Measurements from ENCODE around the gene TRAPPC2L. TPM values are rescaled to one million over a fixed set of nuclear protein-coding genes. Genes with fewer than 3 reads are reported as not detected.

The TRAPPC2L gene
- polyA plus RNA-seq (ENCODE audit: insufficient read length), result 73.7 TPM
- long read RNA-seq, donor 1, transcript TRAPPC2L-201 (5 exons, 2,215 nt), result major isoform, 17 of 64 reads
- long read RNA-seq, donor 1, partial matches to known transcripts, result 7 of 64 reads
- long read RNA-seq, donor 1, other reads (novel, unspliced or antisense), result 33 of 64 reads
- long read RNA-seq, donor 2, transcript TRAPPC2L-201 (5 exons, 2,215 nt), result major isoform, 15 of 58 reads
- long read RNA-seq, donor 2, partial matches to known transcripts, result 0 of 58 reads
- long read RNA-seq, donor 2, other reads (novel, unspliced or antisense), result 34 of 58 reads
- long read RNA-seq, donor 3, transcript TRAPPC2L-201 (5 exons, 2,215 nt), result major isoform, 15 of 51 reads
- long read RNA-seq, donor 3, partial matches to known transcripts, result 0 of 51 reads
- long read RNA-seq, donor 3, other reads (novel, unspliced or antisense), result 31 of 51 reads
- long read RNA-seq, donor 4, transcript TRAPPC2L-201 (5 exons, 2,215 nt), result major isoform, 6 of 17 reads
- long read RNA-seq, donor 4, partial matches to known transcripts, result 0 of 17 reads
- long read RNA-seq, donor 4, other reads (novel, unspliced or antisense), result 6 of 17 reads
- long read RNA-seq, donor 5, transcript TRAPPC2L-201 (5 exons, 2,215 nt), result major isoform, 45 of 162 reads
- long read RNA-seq, donor 5, partial matches to known transcripts, result 12 of 162 reads
- long read RNA-seq, donor 5, other reads (novel, unspliced or antisense), result 93 of 162 reads
- long read RNA-seq, donor 6, transcript TRAPPC2L-208 (2 exons, 980 nt), result minor isoform, 5 of 76 reads
- long read RNA-seq, donor 6, transcript TRAPPC2L-201 (5 exons, 2,215 nt), result major isoform, 25 of 76 reads
- long read RNA-seq, donor 6, partial matches to known transcripts, result 0 of 76 reads
- long read RNA-seq, donor 6, other reads (novel, unspliced or antisense), result 36 of 76 reads
- long read RNA-seq, donor 7, transcript TRAPPC2L-201 (5 exons, 2,215 nt), result major isoform, 15 of 61 reads
- long read RNA-seq, donor 7, partial matches to known transcripts, result 5 of 61 reads
- long read RNA-seq, donor 7, other reads (novel, unspliced or antisense), result 37 of 61 reads
- long read RNA-seq, donor 8, transcript TRAPPC2L-201 (5 exons, 2,215 nt), result major isoform, 10 of 21 reads
- long read RNA-seq, donor 8, partial matches to known transcripts, result 0 of 21 reads
- long read RNA-seq, donor 8, other reads (novel, unspliced or antisense), result 10 of 21 reads

- peak; percentile 93 for DNase-seq
Observed at GRCh38 chr16:88856828-88857727, at the start of gene TRAPPC2L, which contains the start of gene GALNS. TSS of gene TRAPPC2L (plus strand) at chr16:88857127. CDS start at chr16:88857151, 24 bp downstream. TSS of gene GALNS (minus strand) at chr16:88856947. CDS start at chr16:88856877, 70 bp downstream.

- DNase-seq, result no peak
Observed at GRCh38 chr16:88807142-88807625, 49.7 kb upstream of the TRAPPC2L start.

DNA sequence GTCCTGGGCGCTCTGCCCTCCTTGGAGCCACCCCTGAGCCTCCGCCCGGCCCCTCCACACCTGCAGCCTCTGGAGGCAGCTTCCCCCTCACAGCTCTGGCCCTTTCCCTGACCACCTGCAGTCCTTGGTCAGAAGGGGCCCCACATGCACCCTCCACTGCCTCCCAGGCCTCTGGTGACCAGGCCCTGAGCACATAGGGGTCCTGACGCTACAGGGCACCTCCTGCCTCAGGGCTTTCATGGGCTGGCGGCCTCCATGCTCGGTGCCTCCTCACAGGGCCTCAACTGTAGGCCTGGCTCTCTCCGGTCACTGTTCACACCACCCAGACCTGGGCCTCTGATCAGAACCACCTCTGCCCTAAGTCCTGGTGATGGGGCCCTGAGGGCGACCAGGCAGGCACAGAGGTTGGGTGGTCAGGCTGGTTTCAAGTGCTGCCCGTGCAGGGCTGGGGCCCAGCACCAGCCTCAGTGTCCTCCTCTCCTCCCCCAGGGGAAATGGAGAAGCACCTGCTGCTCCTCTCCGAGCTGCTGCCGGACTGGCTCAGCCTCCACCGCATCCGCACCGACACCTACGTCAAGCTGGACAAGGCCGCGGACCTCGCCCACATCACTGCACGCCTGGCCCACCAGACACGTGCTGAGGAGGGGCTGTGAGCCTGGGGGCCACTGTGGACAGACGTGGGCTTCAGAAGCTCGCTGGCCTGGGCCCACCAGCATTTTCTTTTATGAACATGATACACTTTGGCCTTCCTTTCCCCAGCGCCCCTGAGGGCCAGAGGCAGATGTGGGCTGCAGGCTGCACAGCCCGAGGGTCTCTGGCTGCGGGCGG, 49.1 kb upstream of the TRAPPC2L start:
- DNase-seq, result no peak

DNA sequence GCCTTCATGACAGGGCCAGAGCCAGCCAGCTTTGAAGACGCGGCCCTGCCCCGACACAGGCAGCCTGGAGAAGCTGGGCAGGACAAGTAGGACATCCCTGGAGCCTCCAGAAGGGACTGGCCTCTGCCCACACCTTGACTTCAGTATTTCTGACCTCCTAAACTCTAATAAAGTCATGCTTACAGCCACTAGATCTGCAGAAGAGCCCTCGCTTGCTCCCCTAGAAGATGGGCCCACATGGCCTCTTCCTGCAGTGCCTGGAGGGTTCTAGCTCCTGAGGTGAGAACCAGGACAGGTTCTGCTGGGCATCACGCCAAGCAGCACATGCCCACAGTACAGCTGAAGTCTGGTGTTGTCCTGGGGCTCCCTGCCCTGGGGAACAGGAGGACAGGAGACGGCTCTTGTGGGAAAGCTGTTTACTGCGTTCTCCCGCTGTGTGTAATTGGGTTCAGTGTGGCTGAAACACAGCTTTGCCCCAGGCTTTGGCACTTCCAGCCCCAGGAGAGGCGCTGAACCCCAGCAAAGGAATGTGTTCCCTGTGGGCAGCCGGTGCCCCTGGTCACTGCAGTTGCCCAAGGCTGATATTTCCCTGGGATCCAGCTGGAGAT, 47.8 kb upstream of the TRAPPC2L start:
- DNase-seq, result no peak

DNA sequence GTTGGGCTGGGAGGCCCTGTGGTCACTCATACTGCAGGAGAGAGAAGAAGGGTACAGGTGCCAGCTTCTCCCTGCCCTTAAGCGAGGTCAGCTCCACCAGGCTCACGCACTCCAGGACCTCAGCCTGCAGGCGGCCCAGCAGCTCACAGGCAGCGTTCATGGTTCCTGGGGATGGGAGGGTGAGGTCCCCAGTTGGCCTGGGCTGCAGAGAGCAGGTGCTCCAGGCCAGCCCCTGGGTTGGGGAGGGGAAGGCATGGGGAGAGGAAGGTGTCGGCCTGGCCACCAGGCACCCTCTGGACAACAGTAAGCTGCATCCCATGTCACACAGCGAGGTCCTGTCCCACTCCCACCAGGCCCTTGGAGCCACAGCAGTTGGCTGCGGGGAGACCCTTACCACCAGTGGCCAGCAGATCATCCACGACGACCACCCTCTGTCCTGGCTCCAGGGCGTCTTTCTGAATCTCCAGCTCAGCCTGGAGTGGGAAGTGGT, 47.2 kb upstream of the TRAPPC2L start:
- DNase-seq, result no peak

GRCh38 chr16:88810166-88810911, 46.6 kb upstream of the TRAPPC2L start:
- DNase-seq, result no peak

DNA sequence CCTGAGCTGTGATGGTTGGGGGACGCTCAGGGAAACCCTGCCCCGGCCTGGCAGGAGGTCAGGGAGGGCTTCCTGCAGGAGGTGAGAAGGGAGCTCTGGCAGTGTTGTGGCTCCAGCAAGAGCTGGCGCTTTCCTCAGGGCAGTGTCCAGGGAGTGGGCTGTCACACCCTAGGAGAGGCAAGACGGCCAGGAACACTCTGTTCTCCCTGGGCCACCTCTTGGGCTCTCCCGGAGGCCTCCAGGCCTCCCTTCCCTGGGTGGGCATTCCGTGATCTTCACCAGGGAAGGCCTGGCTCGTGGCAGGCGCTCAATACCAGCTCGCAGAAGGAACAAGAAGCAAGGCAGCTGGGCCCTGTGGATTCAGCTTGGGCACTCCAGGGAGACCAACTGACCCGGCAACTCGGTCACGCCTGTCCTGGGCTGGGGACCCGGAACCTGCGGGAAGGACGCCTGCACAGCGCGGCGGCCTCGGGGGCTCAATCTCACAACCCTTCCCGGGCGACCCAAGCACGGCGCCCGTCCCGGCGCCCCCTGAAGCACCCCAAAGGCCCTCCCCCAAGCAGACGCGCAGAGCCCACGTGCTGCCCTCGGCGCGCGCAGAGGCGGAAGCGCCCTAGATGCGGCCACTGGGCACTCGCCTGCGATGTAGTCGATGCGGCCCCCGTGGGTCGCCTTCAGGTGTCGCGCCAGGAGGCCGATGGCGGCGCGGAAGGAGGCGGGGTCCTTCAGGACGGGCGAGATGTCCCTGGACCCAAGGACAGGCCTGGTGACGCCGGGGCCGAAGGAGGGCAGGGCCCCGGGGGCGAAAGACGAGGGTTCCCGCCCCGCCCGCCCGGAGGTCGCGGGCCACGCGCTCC, 45.8 kb upstream of the TRAPPC2L start:
- DNase-seq, result peak; percentile 75

DNA sequence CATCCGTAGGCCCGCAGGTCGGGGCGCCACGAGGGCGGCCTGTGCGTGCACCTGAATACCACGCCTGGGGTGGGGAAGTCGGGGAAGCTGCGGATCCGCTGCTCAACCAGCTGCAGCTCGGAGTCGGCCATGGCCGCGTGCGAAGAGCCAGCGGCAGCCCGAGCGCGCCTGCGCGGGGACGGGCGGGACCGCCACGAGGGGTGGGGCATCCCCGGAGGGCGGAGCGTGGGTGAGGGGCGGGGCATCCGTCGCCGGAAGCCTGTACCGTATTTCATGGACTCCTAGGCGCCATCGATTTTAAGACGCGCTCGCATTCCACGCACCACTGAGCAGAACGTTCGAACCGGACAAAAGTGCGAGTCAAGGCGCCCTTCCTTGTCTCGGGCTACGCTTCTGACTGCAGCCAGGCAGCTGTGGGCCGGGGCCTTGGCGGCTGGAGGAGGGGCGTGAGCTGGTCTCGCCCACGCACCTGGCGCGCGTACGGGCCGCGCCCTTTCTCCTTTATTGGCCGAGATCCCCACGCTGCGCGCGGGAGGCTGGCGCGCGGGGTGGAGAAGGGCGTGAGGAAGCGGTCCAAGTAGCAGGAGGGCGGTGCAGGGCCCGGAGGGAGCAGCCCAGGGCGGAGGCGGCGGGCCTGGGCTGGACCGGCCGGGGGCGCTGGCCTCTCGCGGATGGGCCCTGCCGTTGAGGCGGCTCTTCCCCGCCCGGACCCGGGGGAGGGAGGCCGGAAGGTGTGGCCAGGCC, 45.0 kb upstream of the TRAPPC2L start, which contains the start of gene APRT:
Gene APRT (minus strand): TSS at position 160 of the 744 bp plus-strand sequence. CDS start 29 bp downstream, at position 131.
- peak; percentile 91 for DNase-seq

- no peak for DNase-seq
Observed at GRCh38 chr16:88812513-88813268, 44.2 kb upstream of the TRAPPC2L start.

DNA sequence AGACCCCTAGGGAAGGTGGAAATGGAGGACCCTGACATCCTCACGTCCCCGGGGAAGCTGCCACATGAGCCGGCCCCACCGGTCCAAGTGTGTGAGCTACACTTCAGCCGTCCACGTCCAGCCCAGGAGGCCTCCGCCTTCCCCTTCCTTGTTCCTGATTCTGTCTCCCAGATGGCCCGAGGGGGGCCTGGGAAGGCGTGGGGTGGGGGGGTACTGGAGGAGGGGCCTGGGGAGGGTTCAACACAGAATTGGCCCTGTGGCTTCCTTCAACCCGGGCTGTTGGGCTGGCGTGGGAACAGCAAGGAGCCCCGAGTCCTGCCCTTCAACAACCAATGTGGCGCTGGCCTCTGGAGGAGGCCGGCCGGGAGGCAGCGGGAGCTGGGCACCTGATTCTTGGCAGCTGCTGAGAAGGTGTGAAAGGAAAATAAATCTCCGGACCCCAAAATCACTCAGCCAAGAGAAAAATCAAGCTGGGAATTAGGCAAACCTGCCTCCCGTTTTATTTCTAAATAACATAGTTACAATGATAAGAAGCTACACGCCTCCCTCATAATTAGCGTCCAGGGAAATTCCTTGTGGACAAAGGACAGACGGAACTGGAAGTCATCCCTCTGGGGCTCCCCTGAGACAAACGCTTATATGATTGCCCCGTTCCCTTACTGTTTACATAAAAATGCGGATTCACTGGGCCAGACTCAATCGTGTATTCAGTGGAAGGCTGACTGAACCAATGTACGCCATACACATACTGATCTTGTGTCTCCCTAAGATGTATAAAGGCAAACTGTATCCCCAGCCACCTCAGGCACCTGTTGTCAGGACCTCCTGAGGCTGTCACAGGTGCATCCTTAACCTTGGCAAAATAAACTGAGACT, 43.4 kb upstream of the TRAPPC2L start:
- no peak for DNase-seq

- no peak for DNase-seq
Observed at GRCh38 chr16:88814144-88814502, 42.8 kb upstream of the TRAPPC2L start.

GRCh38 chr16:88815227-88815626, 41.7 kb upstream of the TRAPPC2L start:
- no peak for DNase-seq

GRCh38 chr16:88815901-88816589, 40.9 kb upstream of the TRAPPC2L start:
- no peak for DNase-seq
